GM12878 (cell line): ENCODE data around the gene NRXN3. TPM values are rescaled to one million over a fixed set of nuclear protein-coding genes. Genes with fewer than 3 reads are reported as not detected.

Experiments
- ATAC-seq: fragments of 200-7000 bp; cut with Tn5 transposase; 3 replicates; pipeline ENCODE4 v1.9.1; 2020; ENCODE audit warnings: mild to moderate bottlenecking, moderate library complexity
- BruUV-seq: library from RNA; stranded (reverse); fragments of 400-500 nt; replicated peaks from 2 replicates; lab custom pipeline; 2021; lab: Mats Ljungman, UMichigan
- CTCF ChIA-PET: fragments of 300-600 bp; sonication (Branson Sonifier 250); formaldehyde crosslinking; extraction: SDS; loops from one replicate; lab custom pipeline; 2021; ENCODE audit warnings: inconsistent platforms; lab: Yijun Ruan, JAX
- POLR2A ChIA-PET: fragments of 350-600 bp; formaldehyde crosslinking; extraction: SDS; loops from one replicate; lab custom pipeline; 2021; ENCODE audit warnings: inconsistent platforms; lab: Charles Lee
- RAD21 ChIA-PET: fragments of 300-600 bp; sonication (Branson Sonifier 250); formaldehyde crosslinking; loops from one replicate; lab custom pipeline; 2023; ENCODE audit warnings: antibody characterized with exemption; ENCODE audit not compliant: unreplicated experiment; lab: Charles Lee
- SMC1A ChIA-PET: fragments of 300-600 bp; sonication (Branson Sonifier 250); formaldehyde crosslinking; loops from one replicate; lab custom pipeline; 2023; ENCODE audit not compliant: unreplicated experiment, uncharacterized antibody; lab: Charles Lee
- DNase-seq: peaks from one replicate; pipeline ENCODE4 v3.0.0-alpha.2; 2011; ENCODE audit warnings: low read depth, low spot score
- FAIRE-seq: peaks from 3 replicates; lab custom pipeline; 2011; peaks lifted over from hg19 to GRCh38; lab: Jason Lieb, UNC
- H2AFZ ChIP-seq: 2 replicates; pipeline ENCODE4 v1.6.0; 2011; ENCODE audit warnings: low read depth, low read length, control low read depth; ENCODE audit not compliant: control insufficient read depth
- H3K27ac ChIP-seq: 2 replicates; pipeline ENCODE4 v1.5.1; 2011; ENCODE audit warnings: control low read depth; ENCODE audit not compliant: control insufficient read depth, insufficient read depth
- H3K27me3 ChIP-seq, 2 experiments: replicated peaks in 1 of 2; 2 replicates each; pipeline versions ENCODE4 v1.6.0 to v1.6.1; 2011; ENCODE audit warnings: low read length in 1 of 2; ENCODE audit not compliant: control insufficient read depth in 2 of 2, insufficient read depth in 2 of 2
- H3K36me3 ChIP-seq, 2 experiments: 2 replicates each; pipeline ENCODE4 v1.5.1; 2011; ENCODE audit warnings: low read length in 1 of 2; ENCODE audit not compliant: control insufficient read depth in 2 of 2, insufficient read depth in 2 of 2
- H3K4me1 ChIP-seq: 2 replicates; pipeline ENCODE4 v1.6.1; 2011; ENCODE audit warnings: mild to moderate bottlenecking, low read length, moderate library complexity, mixed read lengths; ENCODE audit not compliant: control insufficient read depth, insufficient read depth
- H3K4me2 ChIP-seq: 2 replicates; pipeline ENCODE4 v1.6.0; 2011; ENCODE audit warnings: control low read depth; ENCODE audit not compliant: control insufficient read depth, insufficient read depth
- H3K4me3 ChIP-seq: fragments of 200-600 bp; sonication (generic); 2 replicates; pipeline ENCODE4 v1.5.1; 2016
- H3K79me2 ChIP-seq: 2 replicates; pipeline ENCODE4 v1.6.0; 2011; ENCODE audit warnings: low read length; ENCODE audit not compliant: control insufficient read depth, insufficient read depth
- H3K9ac ChIP-seq: 2 replicates; pipeline ENCODE4 v1.8.0; 2011; ENCODE audit warnings: low read length, control low read depth, mixed read lengths; ENCODE audit not compliant: control insufficient read depth, insufficient read depth
- H3K9me3 ChIP-seq: replicated peaks from 3 replicates; pipeline ENCODE4 v1.5.1; 2011; ENCODE audit warnings: mild to moderate bottlenecking, low read length; ENCODE audit not compliant: control insufficient read depth, insufficient read depth
- H4K20me1 ChIP-seq: 2 replicates; pipeline ENCODE4 v1.6.0; 2011; ENCODE audit not compliant: control insufficient read depth, insufficient read depth
- ATF2 ChIP-seq: IDR thresholded peaks from 2 replicates; pipeline ENCODE4 v1.6.1; 2012; ENCODE audit warnings: low read length, inconsistent platforms
- EZH2 ChIP-seq: IDR thresholded peaks from 2 replicates; pipeline ENCODE4 v1.6.1; 2012; ENCODE audit warnings: low read depth, mild to moderate bottlenecking, control low read depth, inconsistent platforms, low read length, borderline replicate concordance; ENCODE audit not compliant: control insufficient read depth
- KAT2A ChIP-seq: conservative IDR thresholded peaks from 2 replicates; pipeline ENCODE4 v1.6.1; 2011; ENCODE audit warnings: low read depth, low read length; ENCODE audit not compliant: control insufficient read depth
- PKNOX1 ChIP-seq: fragments of 450-650 bp; IDR thresholded peaks from 2 replicates; pipeline ENCODE4 v1.6.1; 2016; ENCODE audit warnings: mild to moderate bottlenecking
- RBBP5 ChIP-seq: fragments of 200-600 bp; sonication (generic); conservative IDR thresholded peaks from 2 replicates; pipeline ENCODE4 v1.6.1; 2016
- RELA ChIP-seq: fragments of 450-650 bp; IDR thresholded peaks from 2 replicates; pipeline ENCODE4 v1.8.0; 2014; ENCODE audit warnings: borderline replicate concordance; ENCODE audit not compliant: partially characterized antibody
- WGBS: methylation state at CpG from one replicate; pipeline ENCODE4 v1.1.6; 2016; ENCODE audit warnings: low lambda C conversion rate; ENCODE audit not compliant: insufficient replicate concordance, insufficient coverage; ENCODE audit errors: missing lambda C conversion rate; 5-methylcytosine and 5-hydroxymethylcytosine counted together
- in situ Hi-C: fragments of 300-500 bp; cut with MboI; formaldehyde crosslinking; loops from 9 replicates; pipeline ENCODE4 v1.14.3; 2018; ENCODE audit warnings: mixed read lengths
- intact Hi-C: fragments of 100-400 bp; cut with micrococcal nuclease; formaldehyde crosslinking; loops from one replicate; pipeline ENCODE4 v1.14.2; 2022; ENCODE audit not compliant: unreplicated experiment
- polyA plus RNA-seq, 11 experiments: library from polyadenylated mRNA; depleted of rRNA in 4 of 11; unstranded in 6 of 11; stranded (reverse) in 5 of 11; fragments of >200 nt; fragmentation: Nextera tagmentation in 4 of 11; fragmentation: Illumina TruSeq in 1 of 11; extraction: Ambion mirVana in 4 of 11; extraction: Trizol in 1 of 11; gene quantifications; 1 replicate in 1 of 11; 2 replicates in 10 of 11; pipeline versions ENCODE4 v1.2.1 to v1.2.3, GENCODE V29; 2011 to 2016; ENCODE audit warnings: inconsistent platforms in 2 of 11, missing spikeins in 2 of 11, low read depth in 1 of 11
- total RNA-seq, 4 experiments: library from RNA; depleted of rRNA in 3 of 4; stranded (reverse); fragments of >200 nt in 3 of 4; fragmentation: Illumina TruSeq in 1 of 4; extraction: Trizol in 1 of 4; gene quantifications; 2 replicates each; pipeline versions ENCODE4 v1.2.1 to v1.2.3, GENCODE V29; 2013 to 2021

NRXN3 gene
- total and polyA plus RNA-seq, 10 of the 15 experiments (the other 5 are each of a cell fraction or from before 2014, with no cell fraction given), result 0.52 to 3.3 (median 1.4) TPM

DNA sequence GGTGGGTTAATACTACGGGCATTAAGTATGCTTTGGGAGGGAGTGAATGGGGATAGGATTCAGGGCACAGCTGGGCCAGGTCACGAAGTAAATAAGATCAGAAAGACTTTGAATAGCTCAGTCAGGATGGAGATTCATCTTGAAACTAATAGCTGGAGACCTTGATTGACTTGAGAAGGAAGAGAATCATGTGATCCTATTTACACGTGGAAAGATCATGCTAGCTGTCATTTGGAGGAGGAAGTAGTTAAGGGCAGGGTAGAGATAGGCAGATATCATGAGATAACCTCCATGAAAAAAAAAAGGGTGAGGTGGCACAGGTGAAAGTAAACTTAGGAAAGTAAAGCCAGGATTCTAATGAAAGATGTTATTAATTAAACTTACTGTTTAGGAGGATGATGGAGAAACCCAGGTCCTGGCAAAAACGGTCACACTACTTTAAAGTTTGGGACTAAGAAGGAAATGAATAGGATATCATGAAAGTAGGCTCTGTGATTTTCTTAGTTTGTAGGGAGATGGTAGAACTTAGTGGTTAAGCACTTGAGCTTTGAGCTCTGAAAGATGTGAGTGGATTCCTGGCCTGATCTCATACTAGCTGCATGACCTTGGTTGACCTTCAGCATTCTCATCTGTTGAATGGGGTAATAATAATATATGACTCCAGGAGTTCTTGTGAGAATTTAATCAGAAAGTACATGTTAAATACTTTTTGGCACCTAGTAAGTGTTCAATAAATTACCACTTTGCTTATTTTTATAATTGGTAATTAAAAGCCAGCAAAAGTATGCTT is 439.0 kb downstream of the NRXN3 start:
- no TSS peak for BruUV-seq
- ATAC-seq (no peak), FAIRE-seq (no peak), DNase-seq (no peak)
- RAD21 ChIA-PET, result no interaction called here
- CTCF ChIA-PET, result interaction anchor here (0.7 to 2.7 kb wide), 4 partner anchors 10 to 1585 kb away, joined by 3 to 9 read pairs (median 3); no protein-coding TSS in a partner anchor
- H3K36me3 ChIP-seq, result no peaks in the 10 kb centered on the region
- H3K27ac ChIP-seq, result no peak overlapping the region
- H2AFZ ChIP-seq, result no peak overlapping the region
- WGBS, result 8% methylated on average over 4 of the region's 4 CpGs
- in situ Hi-C loops (no loop called here), intact Hi-C loops (no loop called here)
- no peaks in the 10 kb centered on the region for H3K4me1 ChIP-seq
- H3K9me3 ChIP-seq, result no peaks in the 10 kb centered on the region
- H4K20me1 ChIP-seq, result no peaks in the 10 kb centered on the region
- H3K4me2 ChIP-seq, result no peak overlapping the region
- no peak overlapping the region for H3K4me3 ChIP-seq
- no peak for TF ChIP-seq KAT2A
- TF ChIP-seq RELA, result no peak
- peak; percentile 33; the same call in 1 of the 2 replicates for TF ChIP-seq PKNOX1
- POLR2A ChIA-PET, result no interaction called here
- H3K79me2 ChIP-seq, result no peaks in the 10 kb centered on the region
- SMC1A ChIA-PET, result no interaction called here
- no peaks in the 10 kb centered on the region for H3K27me3 ChIP-seq
- no peak overlapping the region for H3K9ac ChIP-seq

DNA sequence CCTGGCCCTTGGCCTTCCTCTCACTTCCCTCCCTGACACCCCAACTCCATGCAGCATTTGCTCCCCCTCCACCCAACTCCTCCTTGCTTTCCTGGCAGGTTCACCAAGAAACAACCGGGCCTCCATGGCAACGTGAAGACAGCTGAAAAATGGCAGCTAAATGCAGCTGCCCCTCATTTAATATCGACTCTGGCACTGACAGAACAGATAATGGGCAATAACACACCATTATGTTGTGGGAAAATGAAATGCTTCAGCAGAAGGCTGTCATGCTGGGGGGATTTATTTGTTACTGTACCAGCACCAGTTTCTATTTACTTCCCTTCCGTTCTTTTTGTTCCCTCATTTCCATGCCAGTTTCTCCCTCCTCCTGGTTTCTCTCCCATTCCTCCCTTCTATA is 440.8 kb downstream of the NRXN3 start:
- RAD21 ChIA-PET, result no interaction called here
- in situ Hi-C loops (no loop called here), intact Hi-C loops (no loop called here)
- Histone ChIP-seq H3K79me2 (no peaks in the 10 kb centered on the region), H4K20me1 (no peaks in the 10 kb centered on the region), H3K27me3 (no peaks in the 10 kb centered on the region), H3K27ac (no peak overlapping the region), H3K36me3 (no peaks in the 10 kb centered on the region), H3K9ac (no peak overlapping the region), H3K4me2 (no peak overlapping the region), H3K9me3 (no peaks in the 10 kb centered on the region), H2AFZ (no peak overlapping the region), H3K4me3 (no peak overlapping the region), H3K4me1 (no peaks in the 10 kb centered on the region)
- CTCF ChIA-PET, result interaction anchor here (1.1 to 2.7 kb wide), 2 partner anchors 12 to 14 kb away, joined by 3 to 9 read pairs; no protein-coding TSS in a partner anchor
- no peak for ATAC-seq
- SMC1A ChIA-PET, result interaction anchor here (1.4 kb wide), 1 partner anchor 18 kb away, joined by 3 read pairs; no protein-coding TSS in a partner anchor
- no peak for DNase-seq
- TF ChIP-seq ATF2, result no peak
- TF ChIP-seq RBBP5, result no peak
- no peak for TF ChIP-seq EZH2
- 46% methylated on average over 4 of the region's 4 CpGs for WGBS
- BruUV-seq, result no TSS peak
- POLR2A ChIA-PET, result no interaction called here
- FAIRE-seq, result no peak
